RPMI7951 (cell line): ENCODE measurements around the gene CHN1. TPM values are rescaled to one million over a fixed set of nuclear protein-coding genes. Genes with fewer than 3 reads are reported as not detected.
A peak's percentile ranks its signal among the peaks of the same experiment; 100 is the strongest.

Experiments
- DNase-seq: peaks from one replicate; pipeline ENCODE4 v3.0.0-alpha.2; 2012; ENCODE audit warnings: low read depth
- total RNA-seq: library from RNA; depleted of rRNA; stranded (reverse); fragments of >200 nt; shearing (Covaris generic); gene quantifications from 2 replicates; pipeline ENCODE4 v1.2.3, GENCODE V29; 2014

Gene CHN1
- total RNA-seq, 1 experiment from 2014 or later: 163 TPM

DNA sequence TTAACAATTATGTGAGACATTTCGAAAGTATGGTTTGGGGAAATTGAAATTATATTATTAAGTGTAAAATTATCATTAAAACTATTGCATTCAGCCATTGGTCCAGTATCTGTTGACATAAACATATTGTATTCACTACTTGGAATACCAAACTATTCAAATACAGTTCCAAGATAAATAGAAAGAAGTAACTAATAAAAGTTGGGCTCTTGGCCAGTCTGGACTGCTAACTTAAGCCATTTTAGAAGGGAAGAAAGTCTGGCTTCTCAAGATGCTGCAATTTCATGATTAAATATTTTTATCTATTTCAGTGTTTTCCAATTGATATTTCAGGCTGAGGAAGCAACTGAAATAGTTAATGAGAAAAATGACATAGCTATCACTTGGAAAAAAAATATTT, 131.1 kb downstream of the CHN1 start:
- no peak for DNase-seq

DNA sequence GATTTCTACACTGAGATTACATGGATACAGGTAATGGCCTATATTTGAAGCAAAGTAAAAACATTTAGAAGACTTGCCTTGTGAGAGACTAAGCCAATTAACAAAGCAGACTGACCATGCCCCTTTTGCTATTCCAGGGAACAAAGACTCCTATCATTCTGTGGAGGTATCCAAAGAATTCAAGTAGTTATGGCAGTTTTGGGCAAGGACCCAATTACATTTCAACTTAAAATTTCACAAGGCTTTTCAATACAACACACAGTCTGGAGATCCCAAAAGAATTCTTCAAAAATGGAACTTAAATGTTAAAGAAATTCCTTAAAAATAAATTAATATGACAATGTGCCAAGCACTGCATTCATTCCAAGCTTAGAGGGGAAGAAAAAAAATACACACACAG, 131.7 kb downstream of the CHN1 start:
- DNase-seq: peak; percentile 24

DNA sequence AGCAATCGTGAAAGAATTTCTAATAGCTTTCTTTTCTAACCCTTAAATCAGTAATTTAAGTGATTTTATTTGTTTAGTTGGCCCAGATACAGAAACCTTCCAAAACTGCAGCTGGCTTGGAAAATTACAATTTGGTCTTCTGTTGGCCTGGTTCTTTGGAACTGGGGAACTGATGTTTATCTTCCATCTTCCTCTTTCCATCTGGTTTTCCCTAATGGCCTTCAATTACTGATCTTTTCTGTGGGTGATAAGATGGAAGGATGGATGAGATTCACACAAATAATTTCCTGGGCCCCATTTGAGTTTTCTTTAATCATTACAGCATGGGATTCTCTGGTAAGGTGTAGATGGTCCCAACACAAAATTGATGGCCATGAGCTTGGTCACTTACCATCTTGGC, 134.4 kb downstream of the CHN1 start:
- no peak for DNase-seq

DNA sequence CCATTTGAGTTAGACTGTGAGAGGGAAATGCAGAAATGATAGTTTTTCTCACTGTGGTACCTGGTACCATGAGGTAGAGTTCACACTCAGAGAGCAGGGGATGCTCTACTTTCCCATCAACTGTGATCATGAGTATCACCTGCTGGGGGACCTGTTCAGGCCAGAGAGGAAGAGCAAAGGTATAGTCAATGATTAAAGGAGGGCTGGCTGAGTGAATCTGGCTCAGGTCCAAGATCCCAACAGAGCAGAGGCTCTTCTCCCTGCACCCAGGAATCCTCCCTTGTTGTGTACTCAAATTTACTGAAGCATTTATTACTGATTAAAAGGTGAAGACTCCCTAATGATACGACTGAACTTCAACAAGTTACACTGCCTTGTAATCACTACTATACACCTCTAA, 136.3 kb downstream of the CHN1 start:
- no peak for DNase-seq

DNA sequence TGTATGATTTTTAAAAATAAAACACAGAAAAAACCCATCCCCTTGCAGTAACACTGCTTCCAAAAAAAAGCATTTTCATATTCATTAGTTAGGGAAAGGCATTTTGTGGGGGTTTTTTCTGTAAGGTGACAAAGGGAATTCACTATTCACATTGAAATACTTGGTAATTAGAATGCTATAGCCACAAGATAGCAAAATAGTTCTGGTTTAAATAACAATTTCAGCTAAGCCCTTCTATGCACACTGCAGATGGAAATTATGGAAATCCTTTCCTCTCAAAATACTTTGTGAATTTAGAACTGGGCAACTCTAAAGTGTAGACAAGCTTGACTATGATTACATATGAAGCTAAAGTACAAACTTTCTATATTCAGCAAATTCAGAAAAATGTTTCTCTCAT, 138.8 kb downstream of the CHN1 start:
- no peak for DNase-seq

DNA sequence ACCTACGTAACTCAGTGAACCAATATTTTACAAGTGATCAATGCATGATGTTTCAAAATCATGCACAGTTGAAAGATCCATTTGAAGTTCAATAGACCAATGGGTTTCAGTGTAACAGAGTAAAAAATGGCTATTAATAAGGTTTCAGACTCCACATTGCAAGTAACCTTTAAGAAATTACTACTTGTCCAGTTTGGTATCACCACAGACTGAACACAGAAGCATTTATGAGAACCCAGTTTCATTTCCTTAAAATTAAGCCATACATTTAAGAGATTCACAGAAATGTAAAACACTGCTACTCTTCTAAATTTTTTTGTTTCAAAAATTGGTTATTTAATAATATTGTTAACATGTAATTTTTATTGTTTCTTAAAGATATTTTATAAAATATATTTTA, 142.0 kb downstream of the CHN1 start:
- DNase-seq: no peak

DNA sequence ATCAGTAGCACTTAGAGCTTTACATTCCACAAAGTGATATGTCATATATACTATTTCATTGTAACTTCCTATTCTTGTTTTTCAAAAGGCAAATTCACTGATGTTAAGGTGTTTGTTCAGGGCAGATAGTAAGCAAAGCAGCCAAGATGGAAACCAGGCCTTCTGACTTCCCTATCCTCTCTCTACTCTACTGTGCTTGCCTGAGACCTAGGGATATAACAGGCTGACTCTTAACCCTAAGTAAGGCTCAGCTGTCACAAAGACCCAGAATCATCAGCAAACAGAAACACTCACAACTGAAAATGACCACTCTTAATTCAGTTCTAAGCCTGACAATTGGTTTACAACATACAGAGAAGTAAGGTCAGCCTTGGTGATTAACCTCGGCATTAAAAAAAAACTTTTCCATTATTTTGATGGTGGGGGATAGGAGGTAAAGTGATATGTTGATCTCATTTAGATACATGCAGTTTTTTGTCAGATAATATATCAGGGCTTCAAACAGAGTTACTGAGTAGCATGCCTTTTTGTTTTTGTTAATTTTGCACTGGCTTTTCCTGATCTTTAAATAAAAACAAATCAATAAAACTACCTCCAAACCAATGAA, 145.5 kb downstream of the CHN1 start:
- DNase-seq: no peak

DNA sequence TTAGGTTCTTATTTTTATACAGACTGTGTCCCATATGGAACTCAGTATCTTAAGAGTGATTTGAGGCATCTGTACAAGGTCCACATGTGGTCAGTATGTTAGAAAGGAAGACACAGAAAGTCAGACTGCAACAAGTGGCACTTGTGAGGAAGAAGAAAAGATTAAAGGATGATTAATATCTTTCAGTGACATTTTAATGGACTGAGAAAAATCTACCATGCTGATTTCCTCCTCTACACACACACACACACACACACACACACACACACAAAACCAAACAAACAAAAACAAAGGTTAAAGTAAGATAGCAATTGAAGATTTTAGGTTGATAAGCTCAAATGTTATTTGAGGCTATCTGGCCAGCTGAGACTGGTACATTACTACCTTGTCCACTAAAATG, 146.4 kb downstream of the CHN1 start:
- no peak for DNase-seq

DNA sequence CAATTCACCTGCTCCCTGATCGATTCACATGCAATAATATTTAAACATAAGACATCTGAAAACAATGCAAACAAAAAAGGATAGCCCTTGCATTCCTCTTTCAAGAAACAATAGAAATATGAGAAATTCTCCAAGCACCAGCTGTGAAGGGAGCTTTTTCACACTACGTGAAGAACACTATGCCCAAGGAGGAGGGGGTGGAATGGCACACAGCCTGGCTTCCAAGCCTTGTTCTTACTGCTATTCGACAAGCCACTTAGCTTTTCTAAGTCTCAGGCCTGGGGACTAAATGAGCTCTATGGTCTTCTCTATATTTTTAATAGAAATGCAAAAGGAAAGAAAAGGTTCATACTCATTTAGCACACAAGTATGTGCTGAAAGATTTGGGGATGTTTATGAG, 148.7 kb downstream of the CHN1 start:
- DNase-seq: no peak

DNA sequence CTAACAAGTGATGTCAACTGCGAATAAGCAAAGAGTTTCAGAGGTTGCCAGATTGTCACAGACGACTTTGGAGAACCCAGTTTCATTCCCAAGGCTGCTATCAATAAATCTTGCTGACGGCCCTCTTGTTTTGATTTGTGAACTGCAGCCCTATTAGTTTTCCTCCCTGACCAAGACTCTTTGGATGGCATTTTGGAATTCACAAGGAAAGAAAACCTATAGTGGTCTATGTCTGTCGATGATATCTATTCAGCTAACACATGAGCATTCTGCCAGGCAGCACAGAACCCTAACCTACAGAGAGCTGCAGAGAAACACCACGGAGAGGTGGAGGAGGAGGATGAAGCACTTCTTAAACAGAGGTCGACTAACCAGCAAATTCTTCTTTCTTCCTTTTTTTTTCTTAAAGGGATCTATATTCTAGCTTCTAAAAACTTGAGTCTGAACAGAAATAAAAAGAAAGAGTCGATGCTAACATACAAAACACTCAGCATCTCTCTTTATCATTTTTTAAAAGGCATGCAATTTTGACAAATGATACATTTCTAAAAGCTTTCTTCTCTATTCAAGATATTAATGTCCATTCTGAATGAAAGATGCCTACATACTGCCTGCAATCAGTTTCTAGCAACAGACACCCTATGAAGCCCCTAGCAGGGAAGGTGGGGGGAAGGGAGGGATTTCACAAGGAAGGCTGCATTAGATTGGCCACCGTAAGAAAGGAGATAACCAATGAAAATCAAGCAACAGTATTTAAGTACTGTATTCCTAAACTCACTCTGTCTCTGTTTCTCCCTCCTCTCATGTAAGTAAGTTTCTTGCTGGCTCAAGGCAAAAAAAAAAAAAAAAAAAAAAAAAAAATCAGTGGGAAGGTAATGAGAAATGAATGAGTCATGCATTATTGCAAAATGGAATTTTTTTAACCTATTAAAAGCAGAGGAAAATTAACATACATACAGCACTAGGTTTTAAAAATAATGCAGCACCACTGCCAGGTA, 157.9 kb downstream of the CHN1 start:
- DNase-seq: peak; percentile 93

DNA sequence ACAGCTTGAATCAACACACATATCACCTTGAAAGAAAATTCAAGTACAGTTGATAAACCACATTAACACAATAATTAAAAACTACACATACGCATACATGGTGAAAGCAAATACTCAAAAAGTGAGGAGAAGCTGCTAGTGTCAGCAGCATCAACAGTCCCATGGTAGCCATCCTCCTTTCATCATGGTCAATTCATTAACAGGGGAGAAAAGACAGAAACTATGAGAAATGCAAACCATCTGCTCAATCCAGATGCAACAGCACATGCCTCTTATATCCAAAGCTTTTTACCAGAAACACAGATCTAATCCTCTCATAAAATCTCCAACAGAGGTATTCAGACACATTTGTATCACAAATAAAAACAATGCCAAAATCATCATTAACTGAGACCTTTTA, 159.0 kb downstream of the CHN1 start:
- DNase-seq: peak; percentile 29

DNA sequence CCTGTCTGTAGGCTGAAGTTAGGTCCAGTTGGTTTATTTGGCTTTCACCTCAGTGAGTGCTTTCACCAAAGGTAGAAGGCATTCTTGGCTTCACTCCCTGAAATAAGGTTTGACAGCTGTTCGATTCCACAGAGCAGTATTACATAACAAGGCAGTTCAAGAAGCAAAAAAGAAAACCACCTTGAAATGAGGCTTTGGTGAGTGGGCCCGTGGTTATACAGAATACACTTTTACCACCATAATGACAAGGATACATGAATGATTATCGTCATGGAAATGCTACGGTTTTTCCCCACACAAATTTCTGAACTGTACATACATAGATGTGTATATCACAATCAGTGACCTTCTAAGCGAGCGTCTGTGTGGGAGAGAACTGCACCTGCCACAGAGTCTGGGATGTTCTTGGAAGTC, 160.9 kb downstream of the CHN1 start:
- no peak for DNase-seq

DNA sequence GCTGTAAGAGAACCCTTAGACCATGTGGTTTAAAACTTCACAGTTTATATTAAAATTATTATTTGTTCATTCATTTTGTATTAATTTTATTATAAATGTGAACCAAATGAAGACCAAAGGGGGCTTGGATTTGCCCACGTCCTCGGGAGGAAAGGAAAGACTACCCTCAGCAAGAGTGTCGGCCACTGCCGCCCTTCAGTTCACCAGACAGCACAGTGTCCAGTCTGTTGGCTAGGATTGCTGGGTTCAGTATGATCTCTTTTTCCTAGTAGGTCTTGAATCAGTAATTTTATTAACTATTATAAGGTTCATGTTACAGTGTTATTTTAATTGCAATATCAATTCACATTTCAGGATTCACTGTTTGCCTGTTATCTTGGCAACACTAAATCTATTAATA, 162.7 kb downstream of the CHN1 start:
- no peak for DNase-seq

DNA sequence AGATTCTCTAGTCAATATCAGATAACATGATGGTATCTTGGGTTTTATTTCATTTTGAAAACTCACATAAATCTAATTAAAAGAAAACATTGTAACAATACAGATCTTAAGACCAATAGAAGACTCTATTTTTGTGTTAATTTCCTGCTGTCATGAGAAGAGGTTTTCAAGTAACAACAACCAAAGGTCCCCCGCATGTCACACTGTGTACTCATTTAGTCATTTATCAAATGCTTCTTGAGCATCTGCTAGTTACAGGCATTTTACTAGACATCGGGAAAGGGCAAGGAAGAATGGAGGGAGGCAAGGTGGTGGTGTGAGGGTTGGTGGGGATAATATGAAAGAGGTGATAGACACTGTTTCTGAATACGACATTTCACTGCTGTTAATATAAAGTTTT, 163.2 kb downstream of the CHN1 start:
- DNase-seq: no peak

DNA sequence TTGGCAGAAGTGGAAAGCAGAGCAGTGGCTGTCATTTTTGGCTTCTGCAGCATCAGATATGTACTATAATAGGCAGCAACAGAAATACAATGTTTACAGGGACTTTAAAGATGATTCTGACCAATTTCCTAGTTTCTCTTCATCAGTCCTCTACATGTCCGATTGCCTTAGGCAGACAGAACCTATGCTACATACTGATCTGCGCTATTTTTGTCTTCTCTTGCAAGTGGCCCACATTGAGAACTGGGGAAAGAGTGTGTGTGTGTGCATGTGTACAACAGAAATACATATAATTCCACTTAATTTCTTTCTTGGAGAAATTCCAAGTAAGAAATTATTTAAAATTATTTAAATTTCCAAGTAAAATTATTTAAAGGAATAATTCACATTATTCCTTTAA, 163.8 kb downstream of the CHN1 start:
- no peak for DNase-seq

DNA sequence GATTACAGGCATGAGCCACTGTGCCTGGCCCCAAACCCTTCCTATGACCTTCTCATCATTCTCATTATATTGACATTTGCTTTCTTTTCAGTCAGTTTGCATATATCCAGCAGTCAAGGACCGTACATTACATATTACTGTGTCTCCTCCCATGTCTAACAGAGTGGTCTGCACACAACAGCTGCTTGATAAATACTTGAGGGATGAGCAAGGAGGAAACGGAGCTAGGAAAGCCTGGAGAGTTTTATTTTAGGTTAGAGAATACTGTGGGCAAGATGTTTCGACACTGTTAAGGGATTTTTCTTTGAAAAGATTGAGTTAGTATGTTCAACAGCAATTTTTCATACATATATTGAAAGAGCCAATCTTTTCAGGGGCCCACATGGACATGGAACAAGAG, 164.7 kb downstream of the CHN1 start:
- DNase-seq: peak; percentile 80

DNA sequence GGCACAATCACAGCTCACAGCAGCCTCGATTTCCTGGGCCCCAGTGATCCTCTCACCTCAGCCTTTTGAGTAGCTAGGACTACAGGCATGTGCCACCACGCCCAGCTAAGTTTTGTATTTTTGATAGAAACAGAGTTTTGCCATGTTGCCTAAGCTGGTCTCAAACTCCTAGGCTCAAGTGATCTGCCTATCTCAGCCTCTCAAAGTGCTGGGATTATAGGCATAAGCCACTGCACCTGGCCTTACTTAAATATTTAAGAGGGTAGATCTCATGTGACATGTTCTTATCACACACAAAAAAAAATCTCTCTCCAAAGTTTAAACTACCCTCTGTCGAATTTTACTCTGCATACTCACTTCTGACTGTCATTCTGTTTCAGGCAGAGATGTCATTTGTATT, 165.5 kb downstream of the CHN1 start:
- no peak for DNase-seq

DNA sequence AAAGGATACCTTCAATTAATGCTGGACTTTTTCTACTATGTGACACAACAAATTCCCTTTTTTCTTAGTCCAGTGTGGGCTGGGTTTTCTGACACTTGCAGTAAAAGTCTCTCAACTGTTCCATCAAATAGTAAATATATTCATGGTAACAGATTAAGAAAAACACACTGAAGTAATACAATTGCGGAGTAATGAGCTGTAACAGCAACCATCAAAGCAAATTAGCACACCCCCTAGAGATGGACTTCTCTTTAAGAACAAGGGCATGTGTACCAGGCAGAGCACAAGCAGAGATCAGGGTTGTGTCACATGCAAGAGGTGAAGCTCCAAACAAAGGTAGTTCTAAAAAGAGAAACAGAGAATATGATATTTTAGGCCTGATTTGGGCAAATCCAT, 168.2 kb downstream of the CHN1 start:
- DNase-seq: no peak

DNA sequence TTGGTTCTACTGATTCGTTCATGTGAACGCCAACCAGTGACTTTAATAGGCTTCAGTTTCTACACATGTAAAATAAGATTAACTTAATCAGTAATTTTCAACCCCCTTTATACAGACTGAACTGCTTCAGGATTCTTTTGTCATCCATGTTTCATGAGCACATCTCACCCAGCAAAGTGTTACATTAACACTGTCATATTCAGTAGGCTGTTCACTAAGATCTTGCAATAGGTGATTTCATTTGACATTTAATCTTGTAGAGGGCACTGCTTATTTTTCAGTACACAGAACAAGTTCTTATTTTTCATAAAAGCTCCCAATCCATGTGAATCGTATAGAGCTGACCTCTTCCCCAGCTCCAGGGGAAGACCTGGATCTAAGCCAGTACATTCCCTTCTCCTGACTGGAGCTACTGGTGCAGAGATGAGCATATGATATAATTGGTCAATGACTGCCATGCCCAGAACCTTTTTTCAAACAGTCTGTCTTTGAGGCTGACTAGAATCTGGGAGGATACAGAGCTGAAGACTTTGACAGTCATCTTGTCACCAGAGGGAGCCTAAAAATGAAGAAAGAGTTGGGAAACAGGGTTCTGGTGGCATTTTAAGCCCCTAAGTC, 168.7 kb downstream of the CHN1 start:
- peak; percentile 97 for DNase-seq

DNA sequence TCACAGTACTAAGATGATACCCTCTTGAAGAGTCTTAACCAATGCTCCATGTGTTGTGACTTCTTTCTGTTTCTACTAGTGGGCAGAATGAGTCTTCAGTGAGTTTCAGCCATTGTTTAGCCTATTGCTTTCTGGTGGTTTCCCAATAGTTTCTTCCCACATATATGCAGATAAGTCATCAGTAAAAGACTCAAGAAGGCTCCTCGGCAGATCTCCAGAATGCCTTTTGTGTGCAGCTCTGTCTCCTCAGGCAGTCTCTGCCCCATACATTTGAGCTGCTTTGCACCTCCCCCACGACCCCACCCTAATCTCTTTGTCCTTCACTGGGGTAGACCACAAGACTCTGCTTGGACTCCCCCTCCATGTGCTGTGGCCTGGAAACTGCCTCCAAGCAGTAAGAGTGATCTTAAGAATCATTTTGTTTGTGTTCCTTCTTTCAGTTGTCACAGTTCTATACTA, 169.4 kb downstream of the CHN1 start:
- DNase-seq: peak; percentile 99

DNA sequence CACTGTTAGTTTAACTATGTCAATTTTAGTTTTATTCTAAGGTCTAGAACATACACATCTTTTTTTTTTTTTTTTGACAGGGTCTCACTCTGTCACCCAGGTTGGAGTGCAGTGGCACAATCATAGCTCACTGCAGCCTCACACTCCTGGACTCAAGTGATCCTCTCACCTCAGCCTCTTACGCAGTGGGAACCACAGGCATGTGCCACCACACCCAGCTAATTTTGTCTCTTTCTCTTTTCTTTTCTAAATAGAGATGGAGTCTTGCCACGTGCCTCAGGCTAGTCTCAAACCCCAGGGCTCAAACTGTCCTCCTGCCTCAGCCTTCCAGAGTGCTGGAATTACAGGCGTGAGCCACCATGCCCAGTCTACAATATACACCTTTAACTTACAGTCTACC, 171.4 kb downstream of the CHN1 start:
- peak; percentile 86 for DNase-seq

DNA sequence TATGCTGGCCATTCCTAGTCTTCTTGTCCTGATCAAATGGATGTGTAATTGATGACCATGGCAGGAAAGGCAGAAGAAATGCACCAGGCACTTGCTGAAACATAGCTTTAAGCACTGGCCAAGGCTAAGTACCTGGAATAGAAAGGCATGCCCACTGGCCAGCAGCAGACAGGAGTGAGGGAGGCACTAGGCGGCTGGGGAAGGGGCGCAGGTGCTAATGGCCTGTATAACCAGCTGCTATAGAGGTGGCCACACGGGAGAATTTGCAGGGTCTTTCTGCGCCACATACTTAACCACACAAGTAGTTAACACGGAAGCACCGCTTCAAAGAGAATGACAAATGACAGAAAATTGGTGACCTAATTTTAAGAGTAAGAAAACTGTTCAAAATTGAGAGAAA, 174.6 kb downstream of the CHN1 start:
- DNase-seq: no peak

DNA sequence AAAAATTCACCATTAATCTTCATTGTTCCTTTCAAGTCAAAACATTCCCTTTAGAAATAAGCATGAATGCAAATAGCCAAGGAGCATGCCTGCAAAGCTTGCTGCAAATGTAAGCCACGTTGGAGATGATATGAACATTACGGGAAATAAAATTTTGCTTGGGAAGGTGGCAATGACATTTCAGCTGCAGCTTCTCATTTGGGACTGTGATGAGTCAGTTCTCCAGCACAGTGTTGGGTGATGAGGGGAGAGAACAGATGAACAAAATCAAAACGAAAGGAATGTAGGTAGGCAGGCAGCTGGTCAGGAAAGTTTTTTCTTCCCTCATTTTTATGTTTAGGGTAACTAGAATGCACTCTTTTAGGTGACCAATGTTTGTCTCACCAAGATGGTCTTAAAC, 175.6 kb downstream of the CHN1 start:
- DNase-seq: peak; percentile 47
